Measurements from ENCODE around the gene RUNX1.
A peak's percentile ranks its signal among the peaks of the same experiment; 100 is the strongest.

RUNX1 gene

GRCh38 chr21:35062016-35062415, 12.9 kb upstream of the RUNX1 start:
- DNase-seq (ENCODE audit: low spot score) (no peak), FAIRE-seq (no peak)

DNA sequence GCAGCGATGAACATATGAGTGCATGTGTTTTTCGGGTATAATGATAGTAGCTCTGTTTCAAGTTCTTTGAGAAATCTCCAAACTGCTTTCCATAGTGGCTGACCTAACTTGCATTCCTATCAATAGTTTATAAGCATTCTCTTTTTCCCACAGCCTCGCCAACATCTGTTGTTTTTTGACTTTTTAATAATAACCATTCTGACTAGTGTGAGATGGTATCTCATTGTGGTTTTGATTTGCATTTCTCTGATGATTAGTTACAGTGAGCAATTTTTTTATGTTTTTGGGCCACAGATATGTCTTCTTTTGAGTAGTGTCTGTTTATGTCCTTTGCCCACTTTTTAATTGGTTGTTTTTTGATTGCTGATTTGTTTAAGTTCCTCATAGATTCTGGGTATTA, 10.6 kb upstream of the RUNX1 start:
- DNase-seq (ENCODE audit: low spot score) (no peak), FAIRE-seq (no peak)

DNA sequence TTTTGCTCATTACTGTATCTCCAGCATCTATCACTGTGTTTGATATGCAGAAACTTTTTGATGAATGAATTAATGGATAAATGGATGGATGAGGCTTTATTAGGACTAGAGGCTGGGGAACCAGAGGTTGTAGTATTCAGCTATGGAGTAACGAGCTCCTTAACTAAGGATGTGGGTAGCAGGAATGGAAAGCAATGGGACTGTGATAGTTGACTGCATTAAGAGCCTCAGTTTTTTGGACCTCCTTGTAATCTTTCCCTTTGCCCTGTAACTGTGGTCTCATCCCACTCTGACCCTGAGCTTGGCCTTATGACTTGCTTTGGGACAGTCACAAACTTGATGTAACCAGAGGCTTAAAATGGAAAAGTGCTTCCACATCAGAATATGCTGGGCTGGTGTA, 9.0 kb upstream of the RUNX1 start:
- FAIRE-seq (no peak), DNase-seq (ENCODE audit: low spot score) (no peak)

- FAIRE-seq (no peak), DNase-seq (ENCODE audit: low spot score) (no peak)
Observed at GRCh38 chr21:35057428-35057827, 8.3 kb upstream of the RUNX1 start.

GRCh38 chr21:35053356-35054096, 4.4 kb upstream of the RUNX1 start:
- FAIRE-seq, result no peak
- no peak for DNase-seq (ENCODE audit: low spot score)

DNA sequence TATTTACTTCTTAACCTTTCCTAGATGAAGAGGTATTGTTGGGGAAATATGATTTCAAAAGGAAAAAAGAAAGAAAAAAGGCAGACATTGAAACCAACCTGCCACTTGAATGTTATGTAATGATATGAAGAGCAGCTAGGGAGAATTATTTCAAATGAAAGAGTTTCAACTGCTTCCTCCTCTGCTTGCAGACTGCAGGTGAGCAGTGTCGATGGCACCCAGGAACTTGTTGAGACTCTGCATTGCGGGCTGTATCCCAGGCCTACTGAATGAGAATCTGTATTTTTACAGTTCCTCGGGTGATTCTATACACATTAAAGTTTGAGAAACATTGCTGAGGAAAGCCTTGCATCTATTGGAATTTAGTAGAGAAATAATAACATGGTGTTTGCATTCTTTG, 3.7 kb upstream of the RUNX1 start:
- FAIRE-seq (no peak), DNase-seq (ENCODE audit: low spot score) (no peak)

DNA sequence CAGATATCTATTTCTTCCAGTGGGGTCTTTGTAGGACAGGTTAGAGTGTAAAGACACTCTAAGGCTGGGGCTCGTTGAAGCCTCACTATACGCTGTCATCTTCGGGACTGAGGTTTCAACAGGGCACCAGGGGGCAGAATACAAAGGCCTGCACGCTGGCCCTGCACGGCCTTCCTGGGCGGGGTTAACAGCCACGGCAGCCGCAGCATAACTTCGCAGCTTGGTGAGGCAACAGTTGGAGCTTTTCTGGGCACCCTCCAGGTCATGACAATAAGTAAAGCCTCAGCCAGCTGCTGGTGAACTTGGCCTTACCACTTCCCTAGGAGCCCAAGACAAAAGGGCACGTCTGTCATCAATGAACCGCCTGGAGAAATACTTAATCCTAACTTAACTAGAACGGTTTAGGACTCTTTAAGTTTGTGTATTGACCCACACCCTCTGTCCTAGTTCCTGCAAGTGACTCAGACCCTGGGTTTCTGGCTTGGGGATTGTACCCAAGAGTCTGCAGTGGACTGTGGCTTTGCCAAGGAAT, 2.3 kb upstream of the RUNX1 start:
- peak; percentile 82 for DNase-seq (ENCODE audit: low spot score)
- FAIRE-seq, result no peak

DNA sequence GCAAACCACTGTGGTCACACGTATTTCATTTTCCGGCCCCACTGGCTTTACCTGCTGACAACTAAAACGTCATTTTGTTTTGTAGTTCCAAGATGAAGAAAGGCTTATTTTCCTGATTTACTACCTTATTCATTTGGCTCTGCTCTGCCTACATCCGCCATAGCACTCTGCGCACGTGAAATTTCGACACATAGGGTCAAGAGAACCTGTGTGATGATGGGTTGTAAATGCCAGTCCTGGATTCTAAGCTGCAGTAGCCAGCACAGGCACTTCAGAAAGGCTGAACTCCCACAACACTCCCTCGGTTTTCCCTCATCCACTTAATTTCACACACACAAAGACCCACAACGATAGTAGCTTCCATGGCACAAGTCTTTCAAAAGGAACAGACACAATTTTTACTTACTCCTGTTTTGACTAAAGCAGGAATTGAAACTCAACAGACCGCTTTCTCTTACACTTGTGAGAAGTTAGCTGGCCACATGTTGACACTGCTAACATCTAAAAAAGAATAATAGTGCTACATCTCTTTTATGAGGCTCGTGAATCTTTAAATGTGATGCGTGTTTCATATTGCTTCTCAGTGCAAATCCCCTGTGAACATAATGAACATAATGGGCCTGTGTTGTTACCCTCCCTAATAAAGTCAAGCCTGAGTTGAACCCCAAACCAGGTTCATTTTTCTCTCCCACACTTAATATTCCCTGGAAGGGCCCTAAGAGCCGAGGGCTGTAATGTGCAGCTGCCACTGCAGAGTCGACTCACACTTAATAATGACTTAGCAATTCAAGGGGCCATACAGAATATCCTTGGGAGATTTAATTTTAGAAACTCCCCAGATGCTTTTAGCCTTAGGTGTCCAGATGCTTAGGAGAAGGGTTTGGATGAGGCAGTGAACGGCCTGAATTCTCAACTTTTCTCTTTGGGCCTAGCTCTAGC, 1.5 kb upstream of the RUNX1 start:
- FAIRE-seq (no peak), DNase-seq (ENCODE audit: low spot score) (no peak)

GRCh38 chr21:35048183-35048601, 910 bp downstream of the RUNX1 start:
- peak; percentile 26 for DNase-seq (ENCODE audit: low spot score)

GRCh38 chr21:35046880-35047229, 2.2 kb downstream of the RUNX1 start:
- DNase-seq (ENCODE audit: low spot score) (no peak), FAIRE-seq (no peak)

More at GRCh38 chr21:35048183-35048601, 910 bp downstream of the RUNX1 start:
- FAIRE-seq, result no peak

DNA sequence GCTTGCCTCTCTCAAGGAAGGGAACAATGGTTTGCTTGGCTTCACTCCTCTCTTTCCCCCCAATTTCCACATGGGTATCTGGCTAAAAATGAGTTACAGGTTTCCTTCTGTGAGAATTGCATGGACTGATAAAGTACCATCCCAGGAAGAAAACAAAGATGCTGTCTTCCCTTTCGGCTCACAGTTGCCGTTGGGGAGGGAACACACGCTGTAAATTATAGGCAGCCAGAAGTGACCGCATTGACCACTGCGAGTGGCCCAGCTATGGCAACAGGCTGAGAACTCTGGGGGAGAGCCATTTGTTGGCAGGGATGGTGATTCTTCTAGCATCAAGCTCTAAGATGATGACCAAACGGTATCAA, 2.9 kb downstream of the RUNX1 start:
- FAIRE-seq (no peak), DNase-seq (ENCODE audit: low spot score) (no peak)

- no peak for FAIRE-seq
- no peak for DNase-seq (ENCODE audit: low spot score)
Observed at GRCh38 chr21:35045542-35046262, 3.4 kb downstream of the RUNX1 start.

- FAIRE-seq, result no peak
- DNase-seq (ENCODE audit: low spot score), result no peak
Observed at GRCh38 chr21:35044770-35045541, 4.1 kb downstream of the RUNX1 start.

- FAIRE-seq, result no peak
- no peak for DNase-seq (ENCODE audit: low spot score)
Observed at GRCh38 chr21:35044128-35044527, 5.0 kb downstream of the RUNX1 start.

DNA sequence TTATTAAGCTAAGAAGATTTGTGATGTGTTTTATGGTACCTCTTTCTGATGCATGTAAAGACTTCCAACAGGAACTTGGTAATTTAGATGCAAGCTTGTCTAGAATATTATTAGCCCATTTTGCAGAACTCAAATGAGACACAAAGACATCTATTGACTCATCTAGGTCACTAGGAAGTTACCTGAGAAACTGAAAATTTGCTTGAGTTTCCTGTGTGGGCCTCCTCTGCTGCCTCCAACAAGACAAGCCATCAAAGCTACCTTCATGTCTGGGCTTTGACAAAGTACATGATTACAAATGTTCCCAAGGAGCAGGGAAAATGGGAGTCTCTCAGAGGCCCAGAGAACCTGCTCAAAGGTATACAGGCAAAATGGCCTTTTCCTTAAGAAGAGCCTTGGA, 5.6 kb downstream of the RUNX1 start:
- DNase-seq (ENCODE audit: low spot score) (no peak), FAIRE-seq (no peak)

DNA sequence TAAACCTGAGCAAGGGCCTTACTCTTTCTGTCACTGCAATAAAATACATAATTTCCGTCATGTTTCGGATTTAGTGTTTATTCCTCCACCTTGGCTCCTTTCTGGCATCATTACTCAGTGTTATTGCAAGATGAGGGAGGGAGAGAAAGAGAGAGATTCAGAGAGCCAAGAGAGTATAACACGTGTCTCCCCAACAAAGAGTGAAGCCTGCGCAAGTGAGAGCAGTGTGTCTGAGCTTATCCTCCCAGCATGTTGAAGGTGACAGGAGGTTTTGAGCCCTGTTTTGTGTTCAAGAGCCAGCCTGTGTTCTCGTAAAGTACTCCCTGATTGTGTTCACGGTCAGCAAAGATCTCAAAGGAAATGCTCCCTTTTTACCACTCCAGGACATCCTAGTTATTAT, 6.3 kb downstream of the RUNX1 start:
- DNase-seq (ENCODE audit: low spot score), result no peak
- FAIRE-seq, result no peak

DNA sequence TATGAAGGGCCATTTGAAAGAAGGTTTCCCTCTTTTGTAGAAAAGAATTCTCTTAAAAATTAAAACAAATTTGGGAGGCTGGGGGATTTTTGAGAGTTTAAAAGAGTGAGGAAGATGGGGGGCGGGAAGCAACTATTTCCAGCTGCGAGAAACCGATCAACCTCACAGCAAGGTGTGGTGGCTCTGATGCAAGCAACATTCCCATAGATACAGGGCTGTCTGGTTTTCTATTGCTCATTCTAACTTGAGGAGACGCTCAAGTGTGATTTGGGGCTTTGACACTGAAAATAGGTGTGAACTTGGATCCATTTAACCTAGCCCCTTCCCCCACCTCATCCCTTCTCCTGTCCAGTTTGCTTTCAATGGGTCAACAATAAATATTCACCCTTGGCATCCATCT, 7.2 kb downstream of the RUNX1 start:
- DNase-seq (ENCODE audit: low spot score) (no peak), FAIRE-seq (no peak)

DNA sequence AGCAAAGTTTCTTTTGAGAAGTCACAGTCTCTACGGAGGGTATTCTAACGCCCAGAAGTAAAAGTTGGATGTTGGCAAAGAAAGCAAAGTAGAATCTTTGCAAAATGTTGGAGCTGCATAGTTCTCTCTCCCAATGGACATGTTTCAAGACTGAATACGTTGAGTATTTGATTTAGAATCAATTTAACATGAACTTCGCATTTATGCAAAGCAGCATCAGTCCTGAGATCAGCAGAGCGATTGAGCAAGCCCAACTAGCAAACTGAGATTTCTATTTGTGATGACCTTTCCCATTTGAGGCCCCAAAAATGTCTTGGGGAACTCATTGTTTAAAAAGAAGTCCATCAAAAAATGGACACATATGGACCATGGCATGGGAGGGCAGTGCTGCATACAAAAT, 8.0 kb downstream of the RUNX1 start:
- FAIRE-seq, result no peak
- DNase-seq (ENCODE audit: low spot score), result no peak

DNA sequence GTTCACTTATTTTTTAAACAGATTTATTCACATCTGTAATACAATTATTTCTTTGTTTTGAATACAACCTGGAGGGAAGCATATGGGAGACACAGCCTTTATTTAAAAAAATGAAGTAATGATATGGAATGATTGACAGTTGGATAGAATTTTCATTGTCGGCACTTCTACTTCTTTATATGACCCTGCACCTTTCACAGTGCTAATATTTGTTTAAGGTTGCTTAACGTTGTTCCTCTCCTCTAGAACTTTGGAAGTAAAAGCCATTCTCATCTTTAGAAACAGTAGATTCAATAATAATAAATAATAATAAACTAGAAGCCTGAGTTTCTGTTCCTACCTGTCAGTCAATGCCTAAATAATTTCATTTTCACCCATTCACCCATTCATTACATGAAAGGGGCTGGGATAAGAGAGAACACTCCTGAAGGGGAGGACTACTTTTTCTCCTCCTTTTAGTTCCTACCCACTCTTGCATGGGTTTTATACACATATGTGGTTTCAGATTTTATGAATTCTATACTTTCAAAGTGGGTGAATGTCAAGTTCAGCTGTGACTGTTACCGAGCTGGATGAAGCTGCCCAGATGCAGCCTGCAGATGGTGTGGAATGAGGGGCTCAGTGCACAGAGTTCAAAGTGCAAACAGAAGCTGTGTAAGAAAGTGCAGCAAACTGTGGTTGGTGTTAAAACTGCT, 9.4 kb downstream of the RUNX1 start:
- no peak for FAIRE-seq

DNA sequence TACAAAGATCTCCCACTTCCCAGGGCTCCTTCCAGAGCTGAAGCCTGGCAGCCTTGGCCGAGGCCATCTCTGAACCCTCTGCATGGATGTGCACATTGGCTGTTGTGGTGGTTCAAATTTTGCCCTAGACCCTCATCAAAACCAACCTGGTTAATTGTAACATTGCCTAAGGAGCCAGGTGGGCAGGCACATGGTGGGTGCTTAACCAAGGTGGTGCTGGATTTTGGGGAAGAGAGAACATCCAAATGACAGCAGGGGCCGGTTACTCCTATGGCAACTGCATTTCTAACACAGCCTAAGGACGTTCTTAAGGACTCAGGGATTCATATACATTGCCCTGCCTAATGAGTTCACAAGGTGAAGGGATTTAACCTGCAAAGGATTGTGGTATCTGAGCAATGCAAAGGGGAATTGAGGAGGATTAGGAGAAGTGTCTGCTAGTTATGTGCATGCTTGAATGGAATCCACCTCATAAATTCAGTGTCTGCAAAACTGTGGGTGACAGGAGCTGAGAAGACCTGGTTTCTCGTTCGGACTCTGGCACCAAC, 10.3 kb downstream of the RUNX1 start:
- no peak for FAIRE-seq
- DNase-seq (ENCODE audit: low spot score), result no peak

More for the DNA sequence above, 9.4 kb downstream of the RUNX1 start:
- no peak for DNase-seq (ENCODE audit: low spot score)
